HG03280 (cell line): ENCODE results near the gene KLHL18.
"Not testable (repeated sequence)": the region's sequence is repeated elsewhere in the genome, so short reads cannot be mapped to it uniquely, and the experiment has no call there.

Experiments
- ATAC-seq: cut with Tn5 transposase; IDR thresholded peaks from one replicate; pipeline ENCODE4 v1.9.1; 2021; ENCODE audit warnings: mild to moderate bottlenecking, moderate library complexity; ENCODE audit not compliant: unreplicated experiment

The KLHL18 gene

GRCh38 chr3:47356201-47356600, 73.5 kb downstream of the KLHL18 start:
- no peak for ATAC-seq

- ATAC-seq: no peak
Observed at GRCh38 chr3:47359323-47359722, 76.6 kb downstream of the KLHL18 start.

DNA sequence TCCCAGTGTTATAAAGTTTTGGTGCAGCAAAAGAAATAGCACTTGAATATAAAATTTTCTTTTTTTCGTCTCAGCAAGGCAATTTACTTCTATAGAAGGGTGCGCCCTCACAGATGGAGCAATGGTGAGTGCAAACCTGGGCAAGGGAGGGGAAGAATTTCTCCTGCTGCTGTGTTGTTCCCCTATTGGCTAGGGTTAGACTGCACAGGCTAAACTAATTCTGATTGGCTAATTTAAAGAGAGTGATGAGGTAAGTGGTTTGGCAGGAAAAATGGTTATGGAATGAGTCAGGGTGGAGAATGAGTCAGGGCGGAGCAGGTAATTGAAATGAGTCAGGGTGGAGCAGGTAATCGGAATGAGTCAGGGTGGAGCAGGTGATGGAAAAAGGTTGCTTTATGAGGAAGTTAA, 77.4 kb downstream of the KLHL18 start:
- not testable (repeated sequence) for ATAC-seq

- no peak for ATAC-seq
Observed at GRCh38 chr3:47362701-47363100, 80.0 kb downstream of the KLHL18 start.

- ATAC-seq: no peak
Observed at GRCh38 chr3:47365213-47366153, 82.7 kb downstream of the KLHL18 start.

- no peak for ATAC-seq
Observed at GRCh38 chr3:47366833-47367232, 84.1 kb downstream of the KLHL18 start.

DNA sequence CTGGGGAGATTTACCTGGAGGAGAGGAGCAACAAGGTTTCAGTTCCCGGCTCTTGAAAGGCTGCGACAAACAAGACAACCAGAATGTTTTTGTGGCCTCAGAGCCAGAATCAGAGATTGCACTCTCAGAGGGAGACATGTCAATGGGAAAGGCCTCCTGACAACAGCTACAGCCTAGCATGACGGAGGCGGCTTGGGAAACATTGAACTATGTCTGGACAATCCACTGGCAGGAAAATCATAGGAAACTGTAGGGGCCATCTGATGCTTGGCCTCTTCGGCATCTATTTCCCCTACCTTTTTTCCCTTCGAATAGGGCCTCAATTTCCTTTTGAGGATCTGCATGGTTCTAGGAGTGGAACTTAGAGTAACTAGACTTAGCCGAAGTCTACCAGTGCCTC, 84.9 kb downstream of the KLHL18 start:
- ATAC-seq: no peak

GRCh38 chr3:47370020-47370419, 87.3 kb downstream of the KLHL18 start:
- ATAC-seq: not testable (repeated sequence)

GRCh38 chr3:47370887-47371697, 88.3 kb downstream of the KLHL18 start:
- no peak for ATAC-seq

DNA sequence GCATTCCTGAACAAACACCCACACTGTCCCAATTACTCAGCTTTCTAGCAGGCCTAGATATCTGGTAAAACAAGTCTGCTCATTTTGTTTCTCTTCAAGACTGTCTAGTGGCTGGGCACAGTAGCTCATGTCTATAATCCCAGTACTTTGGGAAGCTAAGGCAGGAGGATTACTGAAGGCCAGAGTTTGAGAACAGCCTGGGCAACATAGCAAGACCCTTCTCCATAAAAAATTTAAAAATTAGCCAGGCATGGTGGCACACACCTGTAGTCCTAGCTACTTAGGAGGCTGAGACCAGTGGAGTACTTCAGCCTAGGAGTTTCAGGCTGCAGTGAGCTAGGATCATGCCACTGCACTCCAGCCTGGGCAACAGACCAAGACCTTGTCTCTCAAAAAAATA, 91.8 kb downstream of the KLHL18 start:
- no peak for ATAC-seq

- no peak for ATAC-seq
Observed at GRCh38 chr3:47376393-47376792, 93.6 kb downstream of the KLHL18 start.

GRCh38 chr3:47377186-47377585, 94.4 kb downstream of the KLHL18 start:
- no peak for ATAC-seq

- no peak for ATAC-seq
Observed at GRCh38 chr3:47378869-47379268, 96.1 kb downstream of the KLHL18 start.

DNA sequence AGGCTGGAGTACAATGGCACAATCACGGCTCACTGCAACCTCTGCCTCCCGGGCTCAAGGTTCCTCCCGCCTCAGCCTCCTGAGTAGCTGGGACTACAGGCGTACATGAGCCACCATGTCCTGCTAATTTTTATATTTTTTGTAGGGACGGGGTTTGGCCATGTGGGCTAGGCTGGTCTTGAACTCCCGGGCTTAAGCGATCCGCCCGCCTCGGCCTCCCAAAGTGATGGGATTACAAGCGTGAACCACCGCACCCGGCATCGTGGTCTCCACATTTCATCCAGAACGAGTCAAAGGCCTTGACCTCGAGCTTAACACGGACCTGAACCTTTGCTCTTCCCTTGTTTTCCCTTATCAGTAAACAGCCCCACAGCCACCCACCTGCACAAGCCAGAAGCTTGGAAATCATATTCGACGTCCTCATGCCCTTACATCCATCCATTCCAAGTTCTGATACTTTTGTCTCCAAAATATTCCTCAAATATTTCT, 96.7 kb downstream of the KLHL18 start:
- no peak for ATAC-seq

DNA sequence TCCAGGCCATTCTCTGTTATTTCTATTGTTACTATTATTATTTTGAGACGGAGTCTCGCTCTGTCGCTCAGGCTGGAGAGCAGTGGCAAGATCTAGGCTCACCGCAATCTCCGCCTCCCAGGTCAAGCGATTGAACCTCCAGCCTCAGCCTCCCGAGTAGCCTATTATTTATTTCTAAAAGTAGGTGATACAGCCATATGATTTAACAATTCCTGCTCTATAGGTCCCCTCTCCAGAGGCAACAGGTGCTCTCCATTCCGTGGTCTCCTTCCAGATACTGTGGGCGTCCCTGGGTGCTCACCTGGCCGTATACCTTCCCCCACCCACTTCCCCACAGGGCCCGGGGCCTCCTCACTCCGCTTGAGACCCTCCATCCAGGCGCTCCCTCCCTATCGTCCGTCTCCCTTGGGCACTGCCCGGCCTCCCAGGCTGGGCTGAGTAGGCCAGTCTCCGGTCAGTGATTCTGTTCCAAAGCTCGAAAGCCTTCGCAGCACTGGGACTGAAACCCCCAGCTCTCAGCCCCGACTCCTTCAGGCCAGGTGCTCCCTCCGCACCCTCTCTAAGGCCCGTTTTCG, 97.4 kb downstream of the KLHL18 start:
- ATAC-seq: peak; percentile 12

DNA sequence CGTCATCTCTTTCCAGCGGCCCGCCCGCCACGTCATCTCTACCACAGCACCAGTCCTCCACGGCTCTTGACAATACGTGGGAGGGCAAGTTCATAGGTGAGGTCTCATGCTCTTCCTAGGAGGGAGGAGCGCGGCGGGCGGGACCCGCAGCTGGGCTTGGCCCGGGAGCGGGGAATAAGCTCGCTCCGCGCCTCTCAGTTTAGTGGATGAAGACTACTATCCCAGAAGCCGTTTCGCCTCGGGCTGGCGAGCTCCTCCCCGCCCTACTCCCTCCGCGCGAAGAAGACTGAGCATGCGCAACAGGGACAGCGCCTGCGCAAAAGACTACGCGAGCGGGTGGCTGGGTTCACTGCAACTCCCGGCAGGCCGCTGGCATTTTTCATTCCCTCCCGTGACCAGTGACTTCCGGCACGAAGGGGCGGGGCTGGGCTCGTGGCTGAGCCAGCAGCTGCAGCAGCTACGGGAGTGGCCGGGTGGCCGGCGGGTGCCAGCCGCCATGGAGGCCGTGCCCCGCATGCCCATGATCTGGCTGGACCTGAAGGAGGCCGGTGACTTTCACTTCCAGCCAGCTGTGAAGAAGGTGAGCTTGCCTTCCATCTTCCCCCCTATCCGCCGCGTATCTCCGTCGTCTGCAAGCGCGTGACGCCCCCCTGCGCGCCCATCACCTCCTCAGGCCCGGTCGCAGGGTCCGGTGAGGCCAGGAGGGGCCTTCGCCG, 98.0 kb downstream of the KLHL18 start, which contains the start of gene PTPN23:
Gene PTPN23, plus strand, starts transcription at position 421 of the 716 bp plus-strand sequence. Its CDS starts 76 bp downstream, at position 497.
- peak; percentile 77 for ATAC-seq

DNA sequence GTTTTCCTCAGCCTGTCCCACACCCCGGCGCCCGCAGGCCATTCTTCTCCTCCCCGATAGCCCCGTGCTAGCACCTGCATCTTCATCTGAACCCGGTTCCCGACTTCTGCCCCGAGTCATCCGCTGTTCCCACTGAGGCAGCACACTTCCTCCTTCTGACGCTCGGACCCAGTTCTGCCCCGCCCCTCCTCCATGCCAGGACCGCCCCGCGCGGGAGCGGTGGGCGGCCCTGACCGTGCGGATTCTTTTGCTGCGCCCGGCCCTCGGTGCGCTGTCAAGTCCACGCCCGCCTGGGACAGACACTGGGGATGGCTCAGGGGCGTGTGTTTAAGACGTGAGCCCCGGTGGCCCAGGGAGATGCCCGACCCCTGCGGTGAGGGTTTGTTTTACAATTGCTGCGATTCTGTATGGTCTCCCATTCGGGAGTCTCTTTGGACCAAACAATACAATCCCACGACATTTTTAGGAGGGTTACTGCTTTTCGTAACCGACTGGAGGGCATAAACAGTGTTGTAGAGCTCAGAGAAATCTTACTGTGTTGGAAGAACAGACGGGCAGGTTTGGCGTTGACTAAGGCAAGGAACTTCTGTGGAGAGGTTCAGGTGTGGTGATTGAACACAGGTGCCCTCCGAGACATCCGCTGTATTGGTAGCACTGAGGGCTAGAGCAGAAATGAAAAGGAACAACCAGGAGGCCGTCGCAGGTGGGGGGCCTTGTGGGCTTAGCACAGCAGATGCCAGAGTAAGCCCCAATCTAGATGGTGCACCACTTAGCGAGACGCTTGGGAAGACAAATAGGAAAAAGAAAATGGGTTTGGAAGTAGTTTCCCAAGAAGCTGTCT, 98.8 kb downstream of the KLHL18 start:
- peak; percentile 64 for ATAC-seq

GRCh38 chr3:47384425-47384824, 101.7 kb downstream of the KLHL18 start:
- ATAC-seq: no peak

GRCh38 chr3:47385007-47385406, 102.3 kb downstream of the KLHL18 start:
- ATAC-seq: no peak

GRCh38 chr3:47385796-47386195, 103.1 kb downstream of the KLHL18 start:
- ATAC-seq: no peak
